Thyroid gland (tissue), 4 donors: ENCODE measurements around the gene C1QTNF12. TPM values are rescaled to one million over a fixed set of nuclear protein-coding genes. Genes with fewer than 3 reads are reported as not detected.

ENCODE experiments used
- DNase-seq, 2 donors: peaks; one replicate each; pipeline ENCODE4 v3.0.0-alpha.2; 2019
- H3K27ac ChIP-seq, 3 donors: fragments of 200-600 bp; sonication (generic); 1 replicate in 2 of 3; 2 replicates in 1 of 3; pipeline ENCODE4 v1.5.1; 2016 to 2019; ENCODE audit warnings: mild to moderate bottlenecking in 1 of 3, moderate library complexity in 1 of 3
- H3K27me3 ChIP-seq: fragments of 200-600 bp; sonication (generic); one replicate; pipeline ENCODE4 v1.5.1; 2019
- H3K36me3 ChIP-seq, 2 donors: fragments of 200-600 bp; sonication (generic); one replicate each; pipeline ENCODE4 v1.5.1; 2016 to 2019
- H3K4me1 ChIP-seq, 2 donors: fragments of 200-600 bp; sonication (generic); one replicate each; pipeline ENCODE4 v1.5.1; 2017 to 2019
- H3K4me3 ChIP-seq, 3 donors: fragments of 200-600 bp; sonication (generic); replicated peaks in 1 of 3; 1 replicate in 2 of 3; 2 replicates in 1 of 3; pipeline ENCODE4 v1.5.1; 2016; ENCODE audit warnings: mild to moderate bottlenecking in 1 of 3
- H3K9me3 ChIP-seq: fragments of 200-600 bp; sonication (generic); one replicate; pipeline ENCODE4 v1.5.1; 2017
- CTCF ChIP-seq, 6 experiments: fragments of 200-600 bp in 3 of 6; fragments of 450-650 bp in 3 of 6; sonication (generic) in 3 of 6; IDR thresholded peaks; one replicate each; pipeline ENCODE4 v1.5.1; 2016 to 2019; ENCODE audit warnings: antibody characterized with exemption in 6 of 6, mild to moderate bottlenecking in 2 of 6, inconsistent platforms in 1 of 6, moderate library complexity in 1 of 6
- POLR2A ChIP-seq, 2 donors: fragments of 450-650 bp; IDR thresholded peaks; one replicate each; pipeline ENCODE4 v1.6.1; 2017; ENCODE audit warnings: antibody characterized with exemption in 2 of 2, mild to moderate bottlenecking in 2 of 2, moderate library complexity in 1 of 2
- WGBS, 2 donors: methylation state at CpG; one replicate each; pipeline ENCODE4 v1.1.5; 2017; 5-methylcytosine and 5-hydroxymethylcytosine counted together
- intact Hi-C: fragments of 100-400 bp; cut with DNase I; formaldehyde crosslinking; loops from one replicate; pipeline ENCODE4 v1.15.1; 2023
- total RNA-seq, 4 donors: library from RNA; depleted of rRNA; stranded (reverse); fragments of >200 nt; gene quantifications; one replicate each; pipeline ENCODE4 v1.2.3, GENCODE V29; 2016

C1QTNF12 gene
- total RNA-seq, 4 donors from 2014 or later: 0.83 TPM; not detected in 3

DNA sequence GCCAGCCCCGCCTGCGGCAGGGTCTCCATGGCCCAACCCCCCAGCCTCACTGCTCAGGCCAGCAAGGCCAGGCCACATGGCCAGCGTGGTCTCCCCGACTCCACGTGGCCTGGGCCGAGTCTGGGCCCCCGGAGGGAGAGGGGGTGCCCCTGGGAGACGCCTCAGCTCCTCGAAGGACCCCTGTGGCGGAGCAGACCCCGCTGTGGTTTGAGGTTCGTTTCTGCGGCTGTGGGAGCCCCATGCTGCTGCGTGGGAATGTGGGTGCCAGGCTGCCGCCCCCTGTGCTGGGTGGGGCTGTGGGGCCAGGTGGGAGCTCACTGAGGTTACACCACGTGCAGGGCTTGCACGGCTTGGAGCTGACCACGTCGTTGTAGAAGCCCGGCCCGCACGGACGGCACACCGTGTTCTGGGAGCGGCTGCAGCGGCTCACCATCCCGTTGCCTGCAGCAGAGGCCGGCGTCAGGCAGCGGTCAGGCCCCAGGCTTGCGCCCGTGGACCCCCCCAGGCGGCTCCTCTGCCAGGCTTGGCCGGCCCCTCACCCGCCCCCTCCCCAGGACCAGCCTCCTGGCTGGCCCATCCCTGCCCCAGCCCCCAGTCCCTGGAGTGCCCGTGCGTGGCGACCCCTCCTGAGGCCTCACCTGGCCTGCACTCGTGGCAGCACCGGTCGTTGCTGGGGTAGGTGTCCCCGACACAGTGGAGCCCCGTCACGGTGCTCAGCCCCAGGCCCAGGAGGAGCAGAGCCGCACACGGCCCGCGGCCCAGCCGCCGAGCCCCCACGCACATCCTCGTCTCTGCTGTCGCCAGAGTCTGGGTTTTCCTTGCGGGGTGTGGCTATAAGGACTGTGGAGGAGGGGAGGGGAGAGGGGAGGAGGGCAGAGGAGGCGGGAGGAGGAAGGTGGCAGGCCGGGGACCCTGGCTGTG lies 32.9 kb downstream of the C1QTNF12 start, which contains the start of gene TNFRSF4:
Gene TNFRSF4 (minus strand): TSS at position 809 of the 921 bp plus-strand sequence. CDS start 26 bp downstream, at position 783.
- H3K27me3 ChIP-seq: no peaks in the 10 kb centered on the region
- peaks cover 23 to 24% of the 10 kb centered on the region in 2 donors for H3K36me3 ChIP-seq
- no peaks in the 10 kb centered on the region for H3K9me3 ChIP-seq
- H3K4me3 ChIP-seq: no peak within 1 kb of the TSS
- 55 to 74% methylated on average over 13 to 14 of the region's 56 CpGs for WGBS, 2 donors
- H3K27ac ChIP-seq: no peak within 1 kb of the TSS
- no peaks in the 10 kb centered on the region for H3K4me1 ChIP-seq
- DNase-seq: no peak
- intact Hi-C loops: no loop called here
- TF ChIP-seq CTCF (IDR thresholded peaks at IDR 0.05): no peak

- WGBS, 2 donors: 63 to 83% methylated on average over 1 to 4 of the region's 24 CpGs
- peak overlapping the region in 1 of 3 donors; percentile 33 for H3K27ac ChIP-seq
- intact Hi-C loops: no loop called here
Measured at GRCh38 chr1:1212780-1213344, 33.7 kb downstream of the C1QTNF12 start.

DNA sequence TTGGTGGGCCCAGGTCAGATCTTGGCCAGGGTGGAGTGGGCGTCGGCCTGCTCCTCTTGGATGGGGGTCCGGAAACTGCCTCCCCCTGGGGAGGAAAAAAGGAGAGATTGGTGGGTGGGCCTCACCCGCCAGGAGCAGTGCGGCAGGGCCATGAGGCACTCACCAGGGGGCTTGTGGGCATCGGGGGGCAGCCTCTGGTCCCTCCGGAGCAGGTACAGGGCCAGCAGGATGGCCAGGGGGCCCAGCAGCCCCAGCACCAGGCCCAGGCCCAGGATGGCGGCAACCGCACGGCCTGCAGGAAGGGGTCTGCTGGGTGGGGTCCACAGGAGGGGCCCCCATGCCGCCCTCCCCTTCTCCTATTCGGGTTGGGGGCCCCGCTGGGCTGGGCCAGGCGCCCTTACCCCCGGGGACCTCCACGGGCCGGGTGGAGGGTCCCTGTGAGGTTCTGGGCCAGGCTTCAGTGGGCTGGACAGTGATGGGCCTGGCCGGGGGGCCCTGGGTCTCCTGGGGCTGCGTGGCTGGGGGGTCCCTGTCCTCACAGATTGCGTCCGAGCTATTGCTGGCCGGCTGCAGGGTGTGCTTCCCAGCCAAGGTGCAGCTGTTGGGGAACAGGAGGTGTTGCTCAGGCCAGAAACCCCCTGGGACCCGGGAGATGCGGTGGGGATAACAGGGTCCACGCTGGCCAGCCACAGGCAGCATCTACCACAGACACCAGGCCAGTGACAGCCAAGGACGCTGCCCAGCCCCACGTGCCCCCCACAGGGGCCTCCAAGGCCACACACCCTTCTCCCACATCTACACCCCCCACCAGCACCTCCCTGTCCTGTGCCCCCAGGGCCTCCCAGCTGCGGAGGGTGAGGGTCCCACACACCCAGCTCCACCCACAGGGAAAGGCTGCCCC lies 34.7 kb downstream of the C1QTNF12 start:
- Histone ChIP-seq H3K36me3 (peaks cover 6% of the 10 kb centered on the region in 2 donors), H3K9me3 (no peaks in the 10 kb centered on the region), H3K4me1 (no peaks in the 10 kb centered on the region), H3K27me3 (no peaks in the 10 kb centered on the region), H3K4me3 (no peak overlapping the region), H3K27ac (no peak overlapping the region)
- no peak for TF ChIP-seq POLR2A (IDR thresholded peaks at IDR 0.05)
- no peak for TF ChIP-seq CTCF (IDR thresholded peaks at IDR 0.05)
- intact Hi-C loops: no loop called here
- WGBS, 2 donors: 81 to 83% methylated on average over 1 to 22 of the region's 28 CpGs
- DNase-seq: no peak

More at GRCh38 chr1:1212780-1213344, 33.7 kb downstream of the C1QTNF12 start:
- DNase-seq: peak in 1 of 2 donors; percentile 34
- Histone ChIP-seq H3K9me3 (no peaks in the 10 kb centered on the region), H3K4me3 (peak overlapping the region in 1 of 3 donors; percentile 6), H3K27me3 (no peaks in the 10 kb centered on the region), H3K36me3 (peaks cover 15 to 16% of the 10 kb centered on the region in 2 donors), H3K4me1 (no peaks in the 10 kb centered on the region)
- TF ChIP-seq POLR2A (IDR thresholded peaks at IDR 0.05): no peak

GRCh38 chr1:1210726-1211540 lies 35.6 kb downstream of the C1QTNF12 start:
- TF ChIP-seq POLR2A (IDR thresholded peaks at IDR 0.05) (no peak), CTCF (IDR thresholded peaks at IDR 0.05) (no peak)
- 93 to 95% methylated on average over 14 to 23 of the region's 31 CpGs for WGBS, 2 donors
- Histone ChIP-seq H3K9me3 (no peaks in the 10 kb centered on the region), H3K4me1 (peaks cover 6 to 8% of the 10 kb centered on the region in 2 donors), H3K36me3 (no peaks in the 10 kb centered on the region), H3K27me3 (no peaks in the 10 kb centered on the region), H3K4me3 (no peak overlapping the region), H3K27ac (no peak overlapping the region)
- intact Hi-C loops: no loop called here
- no peak for DNase-seq
